NT2/D1 (cell line): ENCODE data around the gene SV2C.

Experiments
- YY1 ChIP-seq: IDR thresholded peaks from 2 replicates; pipeline ENCODE4 v1.6.1; 2011; ENCODE audit not compliant: insufficient read length, insufficient read depth
- ZNF274 ChIP-seq: IDR thresholded peaks from 2 replicates; pipeline ENCODE4 v1.6.1; 2011; ENCODE audit warnings: mild to moderate bottlenecking, low read depth, low read length

GRCh38 chr5:76388791-76389512 lies 305.8 kb downstream of the SV2C start:
- TF ChIP-seq YY1 = no peak
- TF ChIP-seq ZNF274 = no peak
